DMS153 (cell line): ENCODE measurements around the gene FARP1.

ENCODE experiments used
- DNase-seq: peaks from one replicate; lab custom pipeline; 2025; lab: John Stamatoyannopoulos, UW

Gene FARP1

DNA sequence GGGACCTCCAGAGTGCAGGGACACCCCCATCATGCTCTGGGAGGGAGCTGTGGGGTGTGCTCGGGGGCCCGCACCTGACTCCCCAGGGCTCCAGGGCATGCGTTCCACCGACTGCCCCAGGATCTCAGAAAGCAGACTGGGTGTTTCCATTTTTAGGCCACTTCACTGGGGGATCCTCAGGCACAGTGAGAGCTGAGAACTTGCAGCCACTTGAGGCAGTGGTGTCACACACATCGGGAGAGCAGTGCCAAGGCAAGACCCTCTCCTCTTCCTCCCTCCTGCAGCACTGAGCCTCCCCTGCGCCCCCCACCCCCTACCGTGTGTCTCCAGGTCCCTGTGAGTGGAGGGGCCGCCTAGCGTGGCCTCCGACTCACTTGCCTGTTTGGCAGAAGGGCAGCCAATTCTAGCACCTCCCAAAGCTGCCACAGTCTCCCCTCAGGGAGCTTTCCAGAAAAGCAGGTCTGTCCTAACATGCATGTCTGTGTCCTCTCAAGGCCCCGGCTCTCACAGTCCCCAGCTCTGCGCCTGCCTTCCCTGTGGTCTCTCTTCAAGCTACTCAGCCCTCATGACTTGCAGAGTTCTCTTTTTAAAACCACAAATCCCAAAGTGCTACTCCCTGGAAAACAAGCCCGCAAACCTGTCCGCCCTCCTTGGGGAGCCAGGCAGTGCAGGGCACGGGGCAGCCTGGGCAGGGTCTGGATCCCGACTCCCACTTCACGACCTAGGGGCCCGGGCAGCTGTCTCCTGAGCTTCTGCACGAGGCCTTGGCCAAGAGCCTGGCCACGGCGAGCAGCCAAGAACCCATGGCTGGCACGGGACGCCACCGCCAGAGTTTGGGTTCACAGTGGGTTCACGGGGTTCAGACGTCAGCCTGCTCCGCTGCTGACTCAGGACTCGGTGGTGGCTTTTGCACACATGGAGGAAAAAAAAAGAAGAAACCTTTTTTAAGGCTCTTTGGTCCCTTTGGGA lies 339.9 kb downstream of the FARP1 start:
- DNase-seq: no peak

DNA sequence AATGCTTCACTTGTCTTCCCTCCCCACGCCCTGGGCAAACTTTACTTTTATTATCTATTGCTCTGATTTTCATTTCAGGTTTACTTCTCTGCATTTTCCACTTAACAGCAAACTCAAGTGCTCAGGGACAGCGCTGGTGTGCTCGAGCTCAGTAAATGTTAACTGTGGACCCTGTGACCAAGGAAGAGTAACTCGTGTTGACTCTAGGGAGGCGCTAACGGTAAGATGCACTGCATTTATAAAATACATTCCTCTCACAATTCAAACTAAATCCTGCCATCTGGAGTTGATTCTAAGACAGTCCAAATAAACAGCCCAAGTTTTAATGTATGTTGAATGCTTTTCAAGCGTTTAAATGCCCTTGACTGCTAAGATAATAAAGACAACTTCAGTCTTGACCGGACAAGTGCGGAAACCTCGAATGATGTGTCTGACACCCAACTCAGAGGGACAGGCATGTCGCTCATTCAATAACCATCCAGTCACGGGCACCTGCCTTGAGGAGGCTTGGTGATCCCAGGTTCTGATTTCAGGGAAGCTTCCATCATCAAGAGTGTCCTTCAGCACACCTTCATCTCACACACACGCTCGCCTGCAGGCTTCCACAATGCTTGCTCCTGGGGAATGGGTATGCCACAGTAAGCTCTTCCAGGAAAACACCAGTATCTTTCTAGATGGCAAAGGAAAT lies 340.9 kb downstream of the FARP1 start:
- no peak for DNase-seq

DNA sequence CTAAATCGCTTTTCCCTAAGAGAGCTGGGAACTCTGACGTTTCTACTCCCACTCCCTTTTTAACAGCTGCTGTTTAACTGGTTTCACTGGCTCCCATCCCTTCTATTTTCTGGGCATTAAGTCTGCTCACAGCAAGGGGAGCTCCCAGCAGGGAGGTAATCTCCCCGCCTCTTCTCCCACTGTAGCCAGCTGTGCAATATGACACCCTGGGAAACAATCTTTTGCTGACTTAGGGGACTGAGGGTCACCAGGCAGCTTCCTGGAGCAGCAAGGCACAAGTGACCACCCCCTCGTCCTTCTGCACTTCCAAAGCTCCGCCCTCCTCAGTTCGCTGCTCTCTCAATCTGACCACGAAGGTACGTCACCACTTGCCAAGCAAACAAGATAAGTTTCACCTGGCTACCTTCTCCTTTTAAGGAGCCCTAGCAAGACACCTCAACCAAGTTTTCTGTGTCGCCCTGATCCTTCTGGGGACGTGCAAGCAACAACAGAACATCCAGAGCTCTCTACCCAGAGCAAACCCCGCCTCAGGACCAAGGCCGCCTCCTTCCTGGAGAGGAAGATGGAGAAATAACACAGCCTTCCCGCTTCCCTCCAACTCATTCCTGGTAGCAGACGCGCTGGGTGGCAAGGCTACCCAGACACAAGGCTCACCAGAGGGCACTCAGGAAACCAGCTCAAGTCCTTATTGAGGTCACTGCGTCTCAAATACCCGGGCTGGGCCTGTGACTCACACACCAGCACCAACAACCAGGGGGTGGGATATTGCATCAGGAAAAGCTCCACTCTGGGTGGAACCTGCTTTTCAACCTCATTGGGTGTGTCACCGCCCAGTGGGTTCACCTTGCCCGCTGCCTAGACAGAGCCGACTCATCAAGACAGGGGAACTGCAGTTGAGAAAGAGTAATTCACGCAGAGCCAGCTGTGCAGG lies 341.7 kb downstream of the FARP1 start:
- DNase-seq: peak; percentile 76

DNA sequence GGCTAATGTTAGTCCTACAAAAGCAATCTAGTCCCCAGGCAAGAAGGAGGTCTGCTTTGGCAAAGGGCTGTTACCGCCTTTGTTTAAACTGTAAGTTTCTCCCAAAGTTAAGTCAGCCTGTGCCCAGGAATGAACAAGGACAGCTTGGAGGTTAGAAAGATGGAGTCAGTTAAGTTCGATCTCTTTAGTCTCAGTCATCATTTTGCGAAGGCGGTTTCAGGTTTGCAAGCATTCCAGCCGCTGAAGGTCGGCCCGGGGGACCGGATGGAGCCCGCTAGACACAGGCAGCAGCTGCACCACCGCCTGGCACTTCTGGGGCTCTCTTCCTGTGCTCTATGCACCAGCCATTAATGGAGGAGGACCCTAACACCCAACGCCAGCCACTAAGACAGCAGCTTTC lies 342.7 kb downstream of the FARP1 start:
- DNase-seq: no peak

DNA sequence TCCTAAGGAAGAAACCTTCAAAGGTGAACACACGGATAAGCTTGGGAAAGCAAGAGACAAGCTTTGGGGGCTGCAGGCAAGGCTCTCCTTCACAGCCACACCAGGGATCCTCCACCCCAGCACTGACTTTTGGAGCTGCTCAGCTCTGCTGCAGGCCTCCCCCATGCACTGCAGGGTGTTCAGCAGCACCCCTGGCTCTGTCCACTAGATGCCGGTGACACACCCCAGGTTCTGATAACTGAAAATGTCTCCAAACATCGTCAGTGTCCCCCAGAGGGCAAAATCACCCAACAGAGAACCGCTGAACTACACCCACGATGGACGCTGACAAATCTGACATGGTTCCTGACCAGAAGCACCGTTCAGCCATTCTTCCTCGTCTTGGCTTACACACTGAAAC lies 343.5 kb downstream of the FARP1 start:
- DNase-seq: no peak

DNA sequence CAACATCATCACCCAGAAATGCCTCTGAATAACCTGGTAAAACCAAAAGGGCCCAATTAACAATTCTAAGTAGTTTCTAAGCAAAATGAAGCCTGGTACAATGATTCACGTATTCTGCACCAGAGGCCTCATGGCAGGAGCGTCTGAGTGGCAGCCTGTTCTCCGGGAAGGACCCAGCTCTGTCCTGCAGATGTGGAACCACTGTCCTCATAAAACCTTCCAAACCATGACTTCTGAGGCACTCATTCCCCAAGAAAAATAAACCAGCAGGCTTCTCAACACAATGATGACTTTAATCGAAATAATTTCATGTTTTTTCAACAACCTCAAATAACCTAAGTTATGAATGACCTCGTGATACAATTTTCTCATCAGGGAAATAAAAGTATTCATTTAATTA lies 344.1 kb downstream of the FARP1 start:
- no peak for DNase-seq

DNA sequence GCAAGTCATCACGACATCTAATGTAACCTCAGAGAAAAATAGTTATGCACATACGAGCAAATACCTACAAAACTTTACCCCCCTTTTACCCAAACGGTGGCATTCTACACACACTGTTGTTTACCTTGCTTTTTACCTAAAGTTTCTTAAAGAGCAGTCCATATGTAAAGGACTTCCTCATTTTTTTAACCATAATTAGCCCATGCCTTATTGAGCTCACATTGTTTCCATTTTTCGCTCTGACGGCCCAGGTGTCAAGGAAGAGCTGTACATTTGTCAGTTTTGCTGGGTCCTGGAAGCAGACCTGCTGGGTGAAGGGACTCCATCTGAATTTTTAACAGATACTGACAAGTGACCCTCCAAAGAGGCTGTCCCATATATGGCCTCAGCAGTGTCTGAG lies 344.6 kb downstream of the FARP1 start:
- no peak for DNase-seq

DNA sequence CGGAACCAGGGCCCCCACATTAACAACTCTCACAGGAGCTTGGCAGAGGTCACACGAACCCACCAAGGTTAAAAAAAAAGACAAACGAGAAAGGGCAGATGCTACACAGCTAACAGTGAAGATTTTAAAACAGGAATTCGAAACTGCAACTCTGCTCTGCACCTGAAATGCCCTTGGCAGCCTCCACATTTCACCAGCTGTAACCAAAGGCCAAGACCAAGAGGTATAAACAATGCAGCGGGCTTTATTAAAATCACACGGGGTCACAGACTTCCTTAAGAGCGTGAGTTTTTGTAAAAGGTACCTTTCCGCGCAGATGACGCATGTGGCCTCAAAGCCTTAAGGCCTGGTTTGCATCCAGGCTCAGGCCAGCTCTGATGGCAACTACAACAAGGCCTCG lies 345.8 kb downstream of the FARP1 start:
- no peak for DNase-seq

DNA sequence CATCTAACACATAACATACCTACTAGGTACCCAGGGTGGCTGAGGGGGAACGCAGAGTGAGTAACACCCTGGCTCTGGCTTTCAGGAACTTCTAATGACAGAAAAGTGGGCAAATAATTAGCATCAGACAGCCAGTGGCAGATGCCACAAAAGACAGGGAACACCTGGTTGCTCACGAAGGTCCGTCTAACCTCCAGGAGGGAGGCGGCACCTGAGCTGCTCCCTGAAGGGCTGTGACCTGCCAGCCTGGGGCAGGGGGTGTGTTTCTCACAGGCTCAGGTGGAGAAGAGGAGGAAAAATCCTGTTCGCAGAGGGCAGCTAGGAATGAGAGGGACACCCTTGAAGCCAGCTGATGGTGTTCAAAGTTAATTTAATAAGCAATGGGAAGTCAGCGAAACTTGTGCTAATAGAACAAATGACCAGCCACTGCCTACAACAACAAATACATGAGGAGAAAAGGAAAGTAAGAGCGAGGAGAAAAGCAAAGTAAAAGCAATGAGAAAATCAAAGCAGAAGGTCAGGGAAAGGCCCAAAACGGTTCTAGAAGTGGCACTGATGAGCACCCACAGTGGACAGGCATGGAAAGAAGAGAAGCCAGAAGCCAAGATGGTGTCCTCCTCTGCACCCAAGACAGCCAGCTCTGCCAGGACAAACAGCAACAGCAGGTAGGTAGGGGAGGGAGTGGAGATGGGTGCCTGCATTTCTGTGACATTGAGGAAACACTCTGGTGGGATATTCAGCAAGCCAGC lies 346.7 kb downstream of the FARP1 start:
- no peak for DNase-seq

DNA sequence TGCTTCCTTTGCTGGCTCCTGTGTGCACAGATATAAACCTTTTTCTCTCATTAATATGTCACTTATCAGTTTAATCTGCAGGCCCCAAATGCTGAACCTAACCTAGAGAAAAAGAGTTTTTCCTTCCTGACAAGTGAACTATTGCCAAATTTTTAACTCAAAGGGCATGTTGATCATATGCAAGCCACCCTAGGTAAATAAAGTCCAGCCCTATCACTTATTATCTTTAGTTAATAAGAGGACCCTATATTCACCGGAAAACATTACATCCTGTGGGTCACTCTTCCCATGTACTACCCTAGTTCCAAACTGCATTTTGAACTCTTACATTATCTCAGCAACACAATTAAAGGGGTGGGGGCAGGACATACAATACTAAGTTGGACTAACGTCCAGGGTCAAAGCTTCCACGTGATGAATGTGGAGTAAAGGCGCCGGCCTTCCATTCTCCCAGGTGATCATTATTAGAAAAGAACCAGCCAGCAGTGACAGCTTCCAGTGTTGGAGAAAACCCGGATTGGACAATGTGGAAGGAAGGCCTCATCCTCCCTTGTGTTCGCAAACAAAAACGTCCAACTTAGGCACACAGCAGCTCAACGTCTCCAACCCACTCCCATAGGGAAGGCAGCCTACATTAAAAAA lies 347.4 kb downstream of the FARP1 start:
- no peak for DNase-seq

DNA sequence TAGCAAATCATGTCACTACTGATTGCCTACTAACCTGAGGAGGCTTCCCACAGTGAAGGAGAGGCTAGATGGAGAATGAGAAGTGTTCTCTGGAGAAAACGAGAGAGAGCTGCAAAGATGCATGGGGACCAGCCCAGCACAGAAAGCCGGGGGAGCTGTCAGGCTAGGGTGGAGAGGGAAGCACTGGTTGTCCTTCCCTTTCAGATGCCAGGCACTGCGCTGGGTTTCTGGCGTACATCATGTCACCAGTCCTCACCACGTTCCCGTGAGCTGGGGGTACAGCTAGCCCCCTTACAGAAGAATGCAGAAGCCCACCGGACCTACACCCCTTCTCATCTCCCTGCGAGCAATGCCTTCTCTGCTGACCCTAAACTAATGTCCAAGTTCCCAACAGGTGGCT lies 348.0 kb downstream of the FARP1 start:
- DNase-seq: no peak

DNA sequence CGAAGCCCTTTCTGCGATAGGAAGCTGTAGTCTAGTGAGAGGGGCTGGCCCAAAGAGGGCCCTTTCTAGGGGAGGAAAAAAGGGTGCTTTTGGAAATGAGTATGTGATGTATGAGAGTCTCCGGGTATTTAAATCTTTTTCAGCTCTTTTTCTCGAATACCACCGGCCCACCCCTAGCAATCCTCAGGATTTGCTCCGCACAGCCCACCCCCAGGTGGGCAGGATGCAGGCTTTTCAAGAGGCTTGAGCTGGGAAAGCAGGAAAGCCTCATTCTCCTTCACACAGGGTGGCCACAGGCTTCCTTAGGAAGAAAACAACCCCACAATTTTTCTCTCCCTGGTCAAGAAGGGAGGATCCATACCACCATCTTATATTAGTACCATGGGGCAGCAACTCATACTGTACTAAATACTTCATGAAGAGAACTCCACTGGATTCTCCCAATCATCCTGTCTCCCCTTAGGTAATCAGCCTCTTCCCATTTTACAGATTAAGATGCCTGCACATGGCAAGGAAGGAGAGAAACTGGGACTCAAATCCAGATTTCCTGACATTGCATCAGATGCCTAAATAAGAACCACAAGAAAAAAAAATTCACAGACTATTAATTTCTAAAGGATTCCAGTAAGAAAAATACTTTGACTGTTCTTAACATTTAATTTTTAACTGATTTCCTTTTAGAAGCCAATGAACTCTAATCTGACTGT lies 349.6 kb downstream of the FARP1 start:
- no peak for DNase-seq

DNA sequence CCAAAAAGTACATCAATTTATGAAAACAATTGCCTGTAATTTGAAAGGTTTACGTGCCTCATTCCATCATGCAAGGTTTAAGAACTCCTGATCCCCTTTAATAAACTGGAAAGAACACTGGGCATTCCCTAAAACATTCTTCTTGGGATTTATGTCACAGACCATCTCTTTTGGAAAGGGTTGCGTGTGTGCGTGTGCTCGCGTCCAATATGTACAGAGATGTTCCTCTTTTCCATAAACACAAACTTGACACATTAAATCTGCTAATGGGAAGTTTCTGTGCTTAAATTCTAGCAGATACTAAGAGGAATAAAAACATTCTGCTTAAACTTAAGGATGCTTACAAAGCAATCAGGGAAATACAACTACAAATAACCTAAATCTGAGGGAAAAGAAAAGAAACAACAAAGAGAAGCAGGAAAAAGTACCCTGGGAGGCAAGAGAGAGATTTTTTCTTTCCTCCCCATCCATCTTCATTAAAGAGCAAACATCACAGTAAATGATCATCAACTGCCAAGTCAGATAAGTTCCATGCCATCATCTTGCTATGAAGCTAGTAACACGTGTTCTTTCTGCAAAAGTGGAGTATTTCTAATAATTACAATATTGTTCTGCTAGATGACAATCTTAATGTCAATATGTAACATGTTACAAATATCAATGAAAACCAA lies 350.3 kb downstream of the FARP1 start:
- DNase-seq: no peak

DNA sequence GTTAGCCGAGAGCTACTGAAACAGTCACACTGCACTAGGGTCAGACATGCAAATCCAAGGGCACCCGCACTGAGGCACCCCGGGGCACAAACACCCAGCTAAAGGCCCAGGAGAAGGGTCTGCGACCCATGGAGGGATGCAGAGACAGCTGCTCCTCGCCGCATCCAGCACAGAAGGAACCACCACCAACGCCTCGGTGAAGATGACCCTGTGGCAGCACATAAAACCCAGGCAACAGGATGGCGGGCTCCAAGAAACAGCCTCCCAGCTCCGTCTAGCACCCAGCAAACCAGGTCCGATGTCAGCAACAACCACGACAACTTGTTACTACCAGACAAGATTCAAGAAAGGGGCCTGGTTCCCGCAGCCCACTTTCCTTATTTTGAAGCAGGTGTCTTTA lies 351.9 kb downstream of the FARP1 start:
- DNase-seq: no peak

DNA sequence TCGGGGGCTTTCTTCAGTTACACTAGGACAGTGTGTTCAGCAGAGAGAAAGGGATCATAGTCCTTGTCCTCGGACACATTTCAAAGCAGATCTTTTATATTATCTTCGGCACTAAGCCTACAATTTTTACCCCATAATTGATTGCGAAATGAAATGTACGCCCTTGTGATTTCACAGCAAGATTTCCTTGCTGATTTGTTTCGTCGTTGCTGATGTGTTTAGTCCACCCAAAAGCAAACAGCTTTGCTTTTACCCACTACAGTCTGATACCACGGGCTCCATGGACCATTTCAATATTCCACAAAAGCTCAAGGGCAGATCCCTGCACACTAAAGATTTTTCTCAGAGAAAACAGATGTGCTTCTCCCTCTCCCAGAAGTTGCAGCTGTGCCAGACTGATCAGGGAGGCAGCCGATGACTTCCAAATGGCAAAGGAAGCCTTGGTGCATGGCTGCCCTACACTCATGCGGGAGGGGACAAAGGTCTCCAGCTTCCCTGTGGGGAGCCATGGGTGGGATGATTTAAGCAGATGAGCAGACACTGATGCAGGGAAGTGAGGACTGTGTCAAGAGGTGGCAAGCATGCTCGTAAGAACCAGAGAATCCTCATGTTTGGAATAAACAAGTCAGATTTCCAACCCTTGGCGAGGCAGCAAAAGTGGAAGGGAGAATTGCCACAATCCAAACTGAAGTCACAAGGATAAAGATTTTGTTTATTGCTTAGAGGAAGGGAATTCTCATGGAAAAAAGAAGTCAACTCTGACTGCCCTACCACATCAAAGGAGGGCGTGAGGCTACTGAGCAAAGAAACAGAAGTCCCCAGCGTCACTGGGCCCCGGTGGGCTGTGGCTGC lies 353.0 kb downstream of the FARP1 start:
- no peak for DNase-seq

DNA sequence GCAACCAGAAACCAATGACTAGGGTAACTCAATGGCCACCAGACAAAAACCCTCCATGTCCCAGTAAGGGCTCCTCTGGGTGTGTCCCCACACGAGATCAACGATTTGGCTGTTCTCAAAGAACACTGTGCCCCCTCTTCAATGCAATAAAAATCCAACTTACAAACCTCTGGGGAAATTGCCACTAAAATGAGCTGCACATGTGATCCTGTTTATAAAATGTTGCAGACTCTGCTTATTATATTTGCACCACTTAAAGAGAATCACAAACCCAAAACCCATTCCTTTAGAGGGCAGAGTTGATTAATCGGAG lies 353.5 kb downstream of the FARP1 start:
- DNase-seq: no peak

DNA sequence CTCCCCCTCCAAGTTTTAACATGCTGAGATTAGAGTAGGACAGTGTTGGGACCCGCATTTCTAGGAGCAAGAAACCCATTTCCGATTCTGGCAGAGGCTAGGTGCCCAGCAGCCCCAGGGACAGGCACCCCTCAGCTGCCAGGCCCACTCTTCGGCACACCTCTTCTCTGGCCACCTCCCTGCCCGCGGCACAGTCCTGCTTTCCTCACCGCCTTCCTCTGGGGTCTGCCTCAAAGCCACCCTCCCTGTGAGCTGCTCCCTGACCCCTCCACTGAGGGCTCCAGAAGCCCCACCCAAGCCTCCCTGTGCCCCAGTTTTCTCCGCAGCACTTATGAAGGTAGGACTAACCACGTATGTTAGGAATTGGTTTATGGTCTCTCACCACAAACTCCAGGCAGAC lies 354.1 kb downstream of the FARP1 start:
- DNase-seq: no peak

DNA sequence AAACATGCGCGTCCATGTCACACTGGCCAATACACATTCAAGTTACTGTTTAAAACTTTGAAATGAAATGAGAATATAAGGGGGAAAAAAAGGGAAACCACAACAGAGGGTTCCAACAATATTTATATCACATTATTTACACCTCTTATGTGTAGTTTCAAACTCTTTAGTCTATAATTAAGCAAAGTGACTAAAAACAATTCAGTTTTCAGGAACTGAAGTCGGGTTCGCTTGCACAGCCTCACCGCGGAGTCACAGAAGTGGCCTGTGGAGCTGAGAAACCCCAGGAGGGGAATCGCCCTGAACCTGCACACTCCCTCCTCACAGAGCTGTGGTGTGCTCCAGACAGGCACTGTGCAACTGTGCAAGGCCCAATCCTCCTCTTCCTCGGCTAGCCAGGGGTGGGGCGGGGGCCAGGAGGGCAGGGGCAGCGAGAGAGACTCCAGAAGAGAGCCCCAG lies 358.1 kb downstream of the FARP1 start:
- no peak for DNase-seq
